ENCODE measurements around the gene CARD19. TPM values are rescaled to one million over a fixed set of nuclear protein-coding genes. Genes with fewer than 3 reads are reported as not detected.

Gene CARD19
- total RNA-seq, 1 donor from 2014 or later, result 22.6 TPM

DNA sequence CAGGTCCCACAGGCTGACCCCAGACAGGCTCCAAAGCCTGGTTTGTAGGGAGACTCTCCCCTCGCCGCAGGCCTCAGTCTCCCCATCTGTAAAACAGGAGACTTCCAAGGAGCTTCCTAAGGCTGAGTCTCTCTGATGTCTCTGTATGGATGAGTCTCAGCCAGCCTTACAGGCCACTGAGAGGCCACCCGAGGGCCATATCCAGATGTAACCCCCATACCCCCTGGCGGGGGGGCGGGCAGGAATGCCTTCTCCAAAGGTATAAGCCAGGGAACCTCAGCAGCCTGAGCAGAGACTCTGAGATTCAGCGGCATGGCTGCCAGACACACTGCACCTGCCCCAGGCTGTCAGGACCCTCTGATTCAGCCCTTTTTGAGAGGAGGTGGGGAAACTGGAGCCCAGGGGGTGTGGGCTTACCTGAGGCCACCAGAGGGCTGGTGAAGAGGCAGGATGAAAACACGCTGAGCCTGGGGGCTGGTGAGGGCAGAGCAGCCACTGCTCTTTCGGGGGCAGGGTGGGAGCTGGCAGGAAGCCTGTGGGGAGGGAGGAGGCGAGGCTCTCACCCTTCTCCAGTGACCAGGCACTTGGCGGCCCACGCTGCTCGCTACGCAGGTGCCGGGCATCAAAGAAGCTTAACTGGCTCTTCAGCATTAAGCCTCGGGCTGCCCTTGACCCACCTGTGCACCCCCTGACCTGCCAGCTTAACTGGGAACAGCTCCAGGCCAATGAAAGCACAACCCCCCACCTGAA lies 43.1 kb upstream of the CARD19 start:
- Mint-ChIP-seq H3K9me3 (no peaks in the 10 kb centered on the region), H3K4me1 (peaks cover 14% of the 10 kb centered on the region), H3K4me3 (no peak overlapping the region), H3K27ac (no peak overlapping the region), H3K36me3 (no peaks in the 10 kb centered on the region), H3K27me3 (ENCODE audit: low read depth) (no peaks in the 10 kb centered on the region)
- no peak for DNase-seq (ENCODE audit: low spot score in 2 of 2, unreplicated experiment in 2 of 2)
- TF ChIP-seq, protein P1, sequence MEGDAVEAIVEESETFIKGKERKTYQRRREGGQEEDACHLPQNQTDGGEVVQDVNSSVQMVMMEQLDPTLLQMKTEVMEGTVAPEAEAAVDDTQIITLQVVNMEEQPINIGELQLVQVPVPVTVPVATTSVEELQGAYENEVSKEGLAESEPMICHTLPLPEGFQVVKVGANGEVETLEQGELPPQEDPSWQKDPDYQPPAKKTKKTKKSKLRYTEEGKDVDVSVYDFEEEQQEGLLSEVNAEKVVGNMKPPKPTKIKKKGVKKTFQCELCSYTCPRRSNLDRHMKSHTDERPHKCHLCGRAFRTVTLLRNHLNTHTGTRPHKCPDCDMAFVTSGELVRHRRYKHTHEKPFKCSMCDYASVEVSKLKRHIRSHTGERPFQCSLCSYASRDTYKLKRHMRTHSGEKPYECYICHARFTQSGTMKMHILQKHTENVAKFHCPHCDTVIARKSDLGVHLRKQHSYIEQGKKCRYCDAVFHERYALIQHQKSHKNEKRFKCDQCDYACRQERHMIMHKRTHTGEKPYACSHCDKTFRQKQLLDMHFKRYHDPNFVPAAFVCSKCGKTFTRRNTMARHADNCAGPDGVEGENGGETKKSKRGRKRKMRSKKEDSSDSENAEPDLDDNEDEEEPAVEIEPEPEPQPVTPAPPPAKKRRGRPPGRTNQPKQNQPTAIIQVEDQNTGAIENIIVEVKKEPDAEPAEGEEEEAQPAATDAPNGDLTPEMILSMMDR (IDR thresholded peaks at IDR 0.05; ENCODE audit: unreplicated experiment), result no peak

DNA sequence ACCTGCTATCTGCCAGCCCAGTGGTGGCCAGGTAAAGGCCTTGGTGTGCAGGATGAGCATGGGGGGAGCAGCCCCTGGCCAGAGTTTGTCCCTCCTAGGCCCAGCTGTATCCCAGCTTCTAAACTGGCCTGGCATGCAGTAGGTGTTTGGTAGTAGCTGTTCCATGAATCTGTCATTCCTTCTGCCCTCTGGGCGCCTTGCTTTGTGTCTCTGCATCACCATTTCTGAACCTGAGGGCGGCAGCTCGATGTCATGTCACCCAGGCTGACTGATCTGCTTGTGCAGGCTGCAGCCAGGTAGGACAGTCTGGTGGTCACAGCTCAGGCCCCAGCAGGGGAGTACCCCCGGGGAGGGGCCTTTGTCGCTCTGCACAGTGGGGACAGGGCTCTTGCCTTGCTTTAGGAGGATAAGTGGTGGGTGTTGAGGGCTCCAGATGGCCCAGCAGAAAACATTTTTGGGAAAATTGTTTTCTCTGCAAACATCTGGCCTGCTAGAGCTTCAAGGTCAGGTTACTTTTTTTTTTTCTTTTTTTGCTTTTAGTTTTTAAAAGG lies 42.2 kb upstream of the CARD19 start:
- no peaks in the 10 kb centered on the region for H3K27me3 Mint-ChIP-seq (ENCODE audit: low read depth)
- no peak overlapping the region for H3K4me3 Mint-ChIP-seq
- no peak overlapping the region for H3K27ac Mint-ChIP-seq
- no peak for DNase-seq (ENCODE audit: low spot score in 2 of 2, unreplicated experiment in 2 of 2)
- TF ChIP-seq, protein P1 (IDR thresholded peaks at IDR 0.05; ENCODE audit: unreplicated experiment), result no peak
- no peaks in the 10 kb centered on the region for H3K36me3 Mint-ChIP-seq
- peaks cover 17% of the 10 kb centered on the region for H3K4me1 Mint-ChIP-seq
- no peaks in the 10 kb centered on the region for H3K9me3 Mint-ChIP-seq

DNA sequence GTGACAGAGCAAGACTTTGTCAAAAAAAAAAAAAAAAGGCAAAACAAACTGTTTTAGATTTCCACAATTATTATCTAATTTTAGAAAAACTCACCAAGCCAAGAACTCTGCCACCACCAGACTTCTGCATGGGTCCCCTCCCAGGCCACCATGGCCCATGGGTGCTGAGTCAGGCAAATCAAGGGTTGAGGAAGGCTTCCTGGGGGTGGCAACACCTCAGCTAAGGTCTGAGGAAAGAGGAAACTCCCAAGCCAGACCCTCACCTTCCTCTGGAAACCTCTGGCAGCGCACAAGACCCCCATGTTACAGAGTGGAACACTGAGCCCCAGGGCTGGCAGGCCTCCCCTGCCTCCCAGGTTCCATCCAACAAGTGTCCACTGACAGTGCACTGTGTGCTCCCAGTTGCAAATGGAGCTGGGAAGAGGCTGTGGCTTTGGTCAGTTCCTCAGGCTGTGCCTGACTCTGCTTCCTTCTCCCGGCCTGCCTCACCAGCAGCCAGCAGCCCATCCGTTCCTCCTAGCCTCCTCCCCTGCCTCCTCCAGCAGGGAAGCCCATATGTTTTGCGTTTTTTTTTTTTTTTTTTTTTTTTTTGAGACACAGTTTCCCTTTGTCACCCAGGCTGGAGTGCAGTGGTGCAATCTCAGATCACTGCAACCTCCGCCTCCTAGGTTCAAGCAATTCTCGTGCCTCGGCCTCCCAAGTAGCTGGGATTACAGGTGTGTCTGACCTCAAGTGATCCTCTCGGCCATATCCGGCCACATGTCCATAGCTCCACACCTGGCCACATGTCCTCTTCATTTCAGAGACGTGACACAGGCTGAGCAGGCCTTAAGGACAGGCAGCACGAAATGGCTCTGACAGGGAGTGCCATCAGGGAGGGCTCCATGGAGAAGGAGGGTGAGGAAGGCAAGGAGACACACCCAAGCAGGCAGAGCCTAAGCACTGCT lies 41.0 kb upstream of the CARD19 start:
- Mint-ChIP-seq H3K27ac (no peak overlapping the region), H3K27me3 (ENCODE audit: low read depth) (peaks cover 3% of the 10 kb centered on the region), H3K4me1 (peaks cover 17% of the 10 kb centered on the region), H3K36me3 (no peaks in the 10 kb centered on the region), H3K4me3 (no peak overlapping the region), H3K9me3 (no peaks in the 10 kb centered on the region)
- TF ChIP-seq, protein P1 (IDR thresholded peaks at IDR 0.05; ENCODE audit: unreplicated experiment), result no peak
- DNase-seq (ENCODE audit: low spot score in 2 of 2, unreplicated experiment in 2 of 2), result no peak

DNA sequence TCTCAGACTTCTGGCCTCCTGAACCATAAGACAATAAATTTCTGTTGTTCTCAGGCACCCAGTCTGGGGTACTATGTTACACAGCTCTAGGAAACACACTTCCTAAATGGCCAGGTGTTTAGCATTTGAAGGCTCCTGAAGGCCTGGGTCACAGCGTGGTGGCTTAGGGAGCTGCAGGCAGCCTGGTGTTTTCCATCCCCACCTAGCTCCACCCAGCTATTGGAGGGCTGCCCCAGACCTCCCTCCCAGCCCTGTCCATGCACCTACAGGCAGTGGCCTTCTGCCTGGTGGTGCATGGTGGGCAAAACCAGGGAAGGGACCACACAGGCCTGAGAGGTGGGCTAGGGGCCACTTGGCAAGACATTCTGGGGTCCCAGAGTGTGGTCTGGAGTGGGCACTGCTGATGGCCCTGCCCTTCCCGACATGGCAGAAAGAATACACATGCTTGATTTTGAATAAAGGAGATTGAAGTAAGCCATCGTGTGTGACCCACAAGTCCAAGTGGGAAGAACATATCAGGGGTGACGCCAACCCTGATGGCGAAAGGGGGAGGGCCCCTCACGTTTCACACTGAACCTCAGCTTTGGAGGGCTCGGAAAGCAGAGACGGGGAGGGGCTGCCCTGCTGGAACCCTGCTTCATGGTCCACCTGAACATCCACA lies 38.8 kb upstream of the CARD19 start:
- no peak for DNase-seq (ENCODE audit: low spot score in 2 of 2, unreplicated experiment in 2 of 2)
- Mint-ChIP-seq H3K4me1 (peaks cover 18% of the 10 kb centered on the region), H3K4me3 (no peak overlapping the region), H3K27me3 (ENCODE audit: low read depth) (peaks cover 3% of the 10 kb centered on the region), H3K9me3 (no peaks in the 10 kb centered on the region), H3K36me3 (no peaks in the 10 kb centered on the region), H3K27ac (no peak overlapping the region)
- TF ChIP-seq, protein P1 (IDR thresholded peaks at IDR 0.05; ENCODE audit: unreplicated experiment), result no peak

DNA sequence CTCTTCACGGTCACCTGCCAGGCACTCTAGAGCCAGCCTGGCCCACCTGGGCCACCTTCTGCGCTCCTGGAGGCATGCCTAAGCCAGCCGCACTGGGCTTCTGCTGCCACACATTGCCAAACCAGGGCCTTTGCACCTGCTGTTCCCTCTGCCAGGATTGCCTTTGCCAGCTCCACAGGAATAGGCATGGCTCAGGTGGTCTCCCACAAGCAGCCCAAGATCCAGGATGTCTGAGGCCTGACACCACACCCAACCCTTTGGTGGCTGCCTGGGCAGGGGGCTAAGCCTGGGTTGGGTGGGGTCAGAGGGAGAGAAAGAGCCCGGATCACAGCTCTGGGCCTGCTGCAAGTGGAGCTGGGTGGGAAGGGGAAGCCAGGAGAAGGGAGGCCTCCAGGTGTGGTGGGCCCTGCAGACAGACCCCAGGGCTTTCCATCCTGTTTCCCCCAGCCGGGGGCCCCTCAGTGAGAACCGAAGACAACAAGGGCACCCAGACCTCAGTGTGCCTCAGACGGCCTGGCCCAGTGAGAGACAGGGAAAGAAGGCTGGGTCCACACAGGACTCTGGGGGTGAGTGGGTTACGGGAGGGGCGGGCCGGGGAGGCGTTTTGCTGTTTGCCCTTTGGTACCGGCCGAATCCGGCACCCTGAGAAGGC lies 38.2 kb upstream of the CARD19 start:
- H3K27ac Mint-ChIP-seq, result peak overlapping the region; percentile 39
- TF ChIP-seq, protein P1 (IDR thresholded peaks at IDR 0.05; ENCODE audit: unreplicated experiment), result no peak
- H3K4me1 Mint-ChIP-seq, result peaks cover 18% of the 10 kb centered on the region
- H3K36me3 Mint-ChIP-seq, result no peaks in the 10 kb centered on the region
- no peaks in the 10 kb centered on the region for H3K9me3 Mint-ChIP-seq
- DNase-seq (ENCODE audit: low spot score in 2 of 2, unreplicated experiment in 2 of 2), result no peak
- H3K4me3 Mint-ChIP-seq, result peak overlapping the region; percentile 54
- H3K27me3 Mint-ChIP-seq (ENCODE audit: low read depth), result peaks cover 3% of the 10 kb centered on the region
